BE2C (cell line): ENCODE data around the gene AIFM1.

ENCODE experiments used
- DNase-seq: peaks from one replicate; pipeline ENCODE4 v3.0.0-alpha.2; 2020
- H3K27me3 ChIP-seq: fragments of 250-450 bp; sonication (Bioruptor Pico); 2 replicates; pipeline ENCODE4 v1.5.1; 2020; ENCODE audit warnings: mild to moderate bottlenecking
- H3K36me3 ChIP-seq: fragments of 250-450 bp; sonication (Bioruptor Pico); 2 replicates; pipeline ENCODE4 v1.5.1; 2020; ENCODE audit warnings: mild to moderate bottlenecking
- H3K4me1 ChIP-seq: fragments of 250-450 bp; sonication (Bioruptor Pico); 2 replicates; pipeline ENCODE4 v1.5.1; 2020
- H3K4me3 ChIP-seq: 2 replicates; pipeline ENCODE4 v1.5.1; 2011; ENCODE audit warnings: low read depth, low read length
- H3K9me3 ChIP-seq: fragments of 250-450 bp; sonication (Bioruptor Pico); 2 replicates; pipeline ENCODE4 v1.5.1; 2020
- CTCF ChIP-seq: IDR thresholded peaks from 2 replicates; pipeline ENCODE4 v1.5.1; 2012; ENCODE audit warnings: mild to moderate bottlenecking, low read depth, low read length

The AIFM1 gene

DNA sequence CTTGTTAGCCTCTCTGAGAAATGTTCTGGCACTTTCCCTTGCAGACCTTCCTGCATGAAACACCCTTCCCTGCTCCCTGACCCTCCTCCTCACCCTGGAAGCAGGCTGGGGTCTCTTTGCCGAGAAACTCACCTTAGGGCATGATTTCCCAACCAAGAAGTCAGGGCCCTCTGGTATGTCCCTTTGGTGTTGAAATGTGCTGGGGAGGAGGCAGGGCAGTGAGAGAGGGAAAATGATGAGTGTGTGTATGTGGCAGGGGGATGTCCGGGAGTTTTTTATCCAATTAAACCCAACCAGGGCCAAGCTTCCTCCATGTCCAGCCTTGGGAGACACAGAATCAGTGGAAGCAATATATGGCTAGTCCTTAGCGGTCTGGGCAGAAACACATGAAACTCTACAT, 60.4 kb downstream of the AIFM1 start:
- Histone ChIP-seq H3K27me3 (0 out of 2 replicates have a peak, but pooled peaks cover 3% of the 10 kb centered on the region), H3K36me3 (no peaks in the 10 kb centered on the region), H3K4me3 (no peak overlapping the region), H3K9me3 (no peaks in the 10 kb centered on the region), H3K4me1 (no peaks in the 10 kb centered on the region)
- no peak for TF ChIP-seq CTCF
- DNase-seq = no peak

- no peak for TF ChIP-seq CTCF
- Histone ChIP-seq H3K4me1 (no peaks in the 10 kb centered on the region), H3K4me3 (no peak overlapping the region), H3K36me3 (no peaks in the 10 kb centered on the region), H3K9me3 (no peaks in the 10 kb centered on the region), H3K27me3 (no peaks in the 10 kb centered on the region)
- no peak for DNase-seq
These were observed 62.0 kb downstream of the AIFM1 start for GRCh38 chrX:130103605-130104004.

- H3K4me1 ChIP-seq = peaks cover 3% of the 10 kb centered on the region; the same call in 1 of the 2 replicates
- DNase-seq = no peak
- no peak overlapping the region for H3K4me3 ChIP-seq
- H3K36me3 ChIP-seq = no peaks in the 10 kb centered on the region
- no peaks in the 10 kb centered on the region for H3K9me3 ChIP-seq
- no peak for TF ChIP-seq CTCF
- no peaks in the 10 kb centered on the region for H3K27me3 ChIP-seq
These were observed 65.5 kb downstream of the AIFM1 start for GRCh38 chrX:130100180-130100579.

- TF ChIP-seq CTCF = no peak
- Histone ChIP-seq H3K36me3 (no peaks in the 10 kb centered on the region), H3K27me3 (no peaks in the 10 kb centered on the region), H3K9me3 (no peaks in the 10 kb centered on the region), H3K4me3 (no peak overlapping the region), H3K4me1 (peaks cover 3% of the 10 kb centered on the region; the same call in 1 of the 2 replicates)
- no peak for DNase-seq
These were observed 67.5 kb downstream of the AIFM1 start for GRCh38 chrX:130098210-130098552.

- Histone ChIP-seq H3K36me3 (no peaks in the 10 kb centered on the region), H3K4me3 (no peak overlapping the region), H3K27me3 (no peaks in the 10 kb centered on the region), H3K4me1 (peaks cover 3% of the 10 kb centered on the region; the same call in 1 of the 2 replicates), H3K9me3 (no peaks in the 10 kb centered on the region)
- TF ChIP-seq CTCF = no peak
- peak; percentile 50 for DNase-seq
These were observed 68.0 kb downstream of the AIFM1 start for GRCh38 chrX:130097507-130098209.

GRCh38 chrX:130095249-130096030, 70.2 kb downstream of the AIFM1 start:
- no peaks in the 10 kb centered on the region for H3K36me3 ChIP-seq

More at GRCh38 chrX:130095249-130096030, 70.2 kb downstream of the AIFM1 start:
- TF ChIP-seq CTCF = no peak
- no peaks in the 10 kb centered on the region for H3K27me3 ChIP-seq
- H3K9me3 ChIP-seq = no peaks in the 10 kb centered on the region
- no peak overlapping the region for H3K4me3 ChIP-seq
- peaks cover 3% of the 10 kb centered on the region; the same call in 1 of the 2 replicates for H3K4me1 ChIP-seq
- no peak for DNase-seq
